Limb (tissue), 2 donors: ENCODE data around the gene AATF.
A peak's percentile ranks its signal among the peaks of the same experiment; 100 is the strongest.

ENCODE experiments used
- DNase-seq, 2 donors: peaks; one replicate each; pipeline ENCODE4 v3.0.0-alpha.2; 2016; ENCODE audit errors: extremely low spot score in 2 of 2

The AATF gene, protein sequence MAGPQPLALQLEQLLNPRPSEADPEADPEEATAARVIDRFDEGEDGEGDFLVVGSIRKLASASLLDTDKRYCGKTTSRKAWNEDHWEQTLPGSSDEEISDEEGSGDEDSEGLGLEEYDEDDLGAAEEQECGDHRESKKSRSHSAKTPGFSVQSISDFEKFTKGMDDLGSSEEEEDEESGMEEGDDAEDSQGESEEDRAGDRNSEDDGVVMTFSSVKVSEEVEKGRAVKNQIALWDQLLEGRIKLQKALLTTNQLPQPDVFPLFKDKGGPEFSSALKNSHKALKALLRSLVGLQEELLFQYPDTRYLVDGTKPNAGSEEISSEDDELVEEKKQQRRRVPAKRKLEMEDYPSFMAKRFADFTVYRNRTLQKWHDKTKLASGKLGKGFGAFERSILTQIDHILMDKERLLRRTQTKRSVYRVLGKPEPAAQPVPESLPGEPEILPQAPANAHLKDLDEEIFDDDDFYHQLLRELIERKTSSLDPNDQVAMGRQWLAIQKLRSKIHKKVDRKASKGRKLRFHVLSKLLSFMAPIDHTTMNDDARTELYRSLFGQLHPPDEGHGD

DNA sequence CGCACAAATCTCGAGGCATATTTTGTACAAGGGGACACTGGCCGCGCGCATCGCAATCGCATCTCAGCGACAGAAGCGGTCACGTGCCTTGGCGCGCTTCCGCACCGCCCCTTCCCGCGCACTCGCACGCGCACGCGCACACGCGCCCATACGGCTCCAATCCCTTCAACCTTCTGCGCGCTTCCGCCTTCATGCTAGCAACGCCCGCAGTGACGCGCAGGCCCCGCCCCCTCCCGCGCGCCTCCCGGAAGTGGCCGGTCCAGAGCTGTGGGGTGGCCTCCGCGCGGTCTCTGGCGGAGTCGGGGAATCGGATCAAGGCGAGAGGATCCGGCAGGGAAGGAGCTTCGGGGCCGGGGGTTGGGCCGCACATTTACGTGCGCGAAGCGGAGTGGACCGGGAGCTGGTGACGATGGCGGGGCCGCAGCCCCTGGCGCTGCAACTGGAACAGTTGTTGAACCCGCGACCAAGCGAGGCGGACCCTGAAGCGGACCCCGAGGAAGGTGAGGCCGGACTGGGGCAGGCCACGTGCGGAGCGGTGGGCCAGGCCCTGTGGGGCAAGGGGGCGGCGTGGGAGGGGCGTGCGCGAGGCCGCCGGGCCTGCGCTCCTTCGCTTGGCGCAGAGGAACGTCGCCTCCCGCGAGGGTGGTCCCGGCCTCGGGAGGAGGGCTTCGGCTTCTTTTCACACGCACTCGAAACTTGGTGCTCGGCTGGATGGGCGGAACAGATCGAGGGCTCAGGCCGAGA lies at the start of gene AATF:
AATF (plus strand) TSS at position 238 of the 744 bp plus-strand sequence; CDS start at position 410, 172 bp downstream.
- DNase-seq, result peak; percentile 98 to 99

DNA sequence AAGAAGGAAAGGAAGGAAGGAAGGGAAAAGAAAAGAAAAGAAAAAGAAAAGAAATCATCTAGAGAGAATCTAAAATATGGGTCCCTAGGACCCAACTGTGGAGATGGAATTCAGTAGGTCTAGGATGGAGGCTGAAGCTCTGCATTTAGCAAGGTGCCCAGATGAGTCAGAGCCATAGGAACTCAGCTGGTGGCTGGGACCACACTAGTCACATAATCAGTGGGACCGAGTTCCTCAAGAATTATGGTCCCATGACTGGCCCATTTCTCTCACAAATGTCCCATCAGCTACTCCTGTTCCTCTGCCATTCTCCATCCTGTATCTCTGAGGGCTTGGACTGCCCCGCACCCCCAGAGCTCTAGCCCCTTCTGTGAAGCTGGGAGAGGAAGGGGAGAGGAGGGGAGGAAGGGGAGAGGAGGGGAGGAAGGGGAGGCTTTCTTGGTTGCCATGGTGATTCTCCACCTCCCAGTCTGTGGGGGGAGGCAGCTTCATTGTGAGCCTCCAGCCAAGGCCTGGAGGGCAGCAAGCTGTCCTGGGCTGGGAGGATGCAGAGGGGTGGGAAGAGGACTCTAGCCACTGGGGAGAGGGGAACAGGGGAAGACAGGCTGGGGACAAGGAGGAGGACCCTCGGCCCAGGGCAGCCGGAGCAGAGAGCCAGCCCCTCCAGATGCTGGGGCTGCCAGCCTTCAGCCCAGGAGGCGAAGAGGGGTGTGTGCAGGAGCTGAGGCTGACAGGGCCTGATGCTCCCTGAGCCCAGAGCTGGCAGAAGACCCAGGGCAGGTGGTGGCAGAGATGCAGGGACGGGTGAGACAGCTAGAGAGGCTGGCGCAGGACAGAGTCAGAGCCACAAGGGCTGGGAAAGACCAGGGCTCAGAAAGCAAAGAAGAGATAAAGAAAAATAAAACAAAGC lies 49.2 kb upstream of the AATF start:
- DNase-seq, result no peak

DNA sequence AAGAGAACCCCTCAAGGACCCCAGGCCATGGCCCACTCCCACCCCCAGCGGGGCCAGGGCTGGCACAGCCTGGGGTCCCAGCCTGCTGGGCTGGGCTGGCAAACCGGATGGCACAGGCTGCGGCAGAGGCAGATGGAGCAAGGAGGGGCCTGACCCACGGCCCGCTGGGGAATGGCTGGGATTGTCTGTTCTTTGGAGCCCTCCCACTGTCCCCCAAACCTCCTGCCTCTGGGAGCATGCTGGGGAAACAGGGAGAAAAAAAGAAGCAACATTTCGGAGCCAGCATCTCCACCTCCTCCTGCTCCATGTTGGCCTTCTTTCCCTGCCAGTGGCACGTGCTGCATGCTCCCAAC lies 48.6 kb upstream of the AATF start:
- DNase-seq, result no peak

DNA sequence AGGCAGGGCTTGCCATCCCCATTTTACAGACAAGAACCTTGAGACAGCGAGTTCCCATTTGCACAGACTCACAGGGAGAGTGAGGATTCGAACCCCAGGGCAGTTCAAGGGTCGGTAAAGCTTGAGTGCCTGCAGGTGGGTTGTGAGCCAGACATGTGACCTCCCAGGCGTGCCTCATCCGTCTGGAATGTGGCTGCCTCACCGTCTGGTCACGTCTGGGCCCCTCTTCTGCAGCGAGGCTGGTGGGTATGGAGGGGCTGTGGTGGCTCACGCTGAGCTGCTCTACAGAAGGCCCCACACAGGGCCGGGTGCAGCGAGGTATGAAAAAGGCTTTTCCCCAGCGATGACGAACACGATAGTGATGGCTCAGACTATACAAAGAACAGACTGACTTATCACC lies 47.2 kb upstream of the AATF start:
- DNase-seq, result no peak

DNA sequence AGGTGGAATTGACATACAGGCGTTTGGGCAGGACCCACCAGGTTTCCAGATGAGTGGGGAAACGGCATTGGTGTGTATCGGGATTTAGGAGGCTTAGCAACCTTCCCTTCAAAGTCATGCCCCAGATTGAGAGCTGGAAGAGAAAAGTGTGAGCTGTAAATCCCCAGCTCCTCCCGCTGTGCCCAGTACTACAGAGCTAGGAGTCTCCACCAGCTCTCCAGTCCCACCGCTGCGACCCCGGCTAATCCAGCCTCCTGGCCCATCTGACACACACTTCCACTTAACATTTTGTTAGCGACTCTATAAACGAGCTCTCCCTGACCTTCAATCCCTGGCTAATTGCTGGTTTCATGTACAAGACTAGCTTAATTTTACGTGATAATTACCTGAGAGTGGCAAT lies 41.3 kb upstream of the AATF start:
- DNase-seq, result no peak

DNA sequence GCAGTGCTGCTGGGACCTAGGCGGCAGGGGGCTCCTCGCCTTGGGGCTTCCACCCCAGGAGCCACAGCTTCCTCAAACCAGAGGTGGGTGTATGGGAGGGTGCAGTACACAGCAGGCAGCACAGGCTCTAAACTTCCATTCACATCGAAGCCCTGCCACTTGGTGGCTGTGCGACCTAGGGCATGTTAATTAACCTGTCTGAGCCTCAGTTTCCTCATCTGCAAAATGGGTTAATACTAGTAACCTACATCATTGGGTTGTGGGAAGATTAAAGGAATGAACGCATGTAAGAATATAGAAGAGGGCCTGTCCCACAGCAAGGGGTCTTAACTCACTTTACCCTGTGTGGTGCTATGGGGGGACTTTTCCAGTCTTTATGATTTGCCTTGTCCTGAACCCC lies 38.2 kb upstream of the AATF start:
- DNase-seq, result no peak

DNA sequence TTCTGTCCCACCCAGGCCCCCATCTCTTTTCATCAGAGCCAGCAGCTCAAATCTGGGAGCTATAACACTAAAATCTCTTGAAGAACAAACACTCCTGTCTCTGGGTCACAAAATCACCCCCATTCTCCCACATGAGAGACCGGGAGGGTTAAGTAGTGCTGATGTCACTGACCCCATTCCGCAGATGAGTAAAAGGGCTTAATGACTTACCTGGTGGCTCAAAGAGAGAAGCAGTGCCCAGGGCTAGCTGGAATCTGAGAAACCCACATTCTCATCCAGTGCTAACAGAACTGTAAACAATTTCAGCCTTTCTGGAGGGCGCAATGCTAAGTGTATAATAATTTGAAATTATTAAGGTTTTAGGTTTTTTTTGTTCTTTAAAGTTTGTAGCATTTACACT lies 37.8 kb upstream of the AATF start:
- no peak for DNase-seq

DNA sequence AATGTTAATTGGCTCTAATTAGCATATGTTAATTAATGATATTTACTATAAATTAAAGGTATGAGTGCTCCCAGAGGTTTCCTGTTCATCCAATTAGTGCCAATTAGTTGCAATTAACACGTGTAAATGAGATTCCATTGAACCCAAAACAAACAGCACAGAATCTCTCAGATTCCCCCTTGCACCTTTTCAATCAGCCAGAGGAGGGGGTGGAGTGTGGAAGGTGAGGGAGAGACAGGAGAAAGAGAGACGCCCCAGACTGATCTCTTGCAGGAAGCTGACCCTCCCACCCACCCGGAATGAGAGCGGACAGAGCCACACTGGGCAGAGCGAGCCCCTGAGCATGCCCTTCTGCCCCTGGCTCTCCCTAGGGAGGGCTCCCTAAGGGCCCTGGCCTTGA lies 35.6 kb upstream of the AATF start:
- no peak for DNase-seq

DNA sequence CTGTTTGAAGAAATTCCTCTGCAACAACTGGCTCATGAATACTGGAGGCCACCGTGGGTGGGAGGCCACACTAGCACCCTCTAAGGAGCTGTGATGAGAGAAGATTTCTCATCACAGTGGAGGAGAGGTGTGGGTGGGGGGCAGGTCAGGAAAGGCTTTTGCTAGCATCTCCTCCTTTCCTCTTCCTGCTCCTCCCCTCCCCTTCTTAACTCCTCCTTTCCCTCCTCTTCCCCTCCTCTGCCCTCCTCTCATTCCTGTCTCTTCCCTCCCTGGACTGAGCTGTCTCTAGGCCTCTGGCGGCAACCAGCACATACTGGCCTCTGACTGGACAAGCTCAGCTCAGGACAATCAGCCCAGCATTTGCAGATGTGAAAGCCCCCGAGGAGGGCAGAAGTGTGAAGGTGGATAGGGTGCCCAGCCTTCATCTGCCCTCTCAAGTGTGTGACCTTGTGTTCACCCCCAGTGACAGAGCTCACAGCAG lies 30.5 kb upstream of the AATF start:
- DNase-seq, result no peak

DNA sequence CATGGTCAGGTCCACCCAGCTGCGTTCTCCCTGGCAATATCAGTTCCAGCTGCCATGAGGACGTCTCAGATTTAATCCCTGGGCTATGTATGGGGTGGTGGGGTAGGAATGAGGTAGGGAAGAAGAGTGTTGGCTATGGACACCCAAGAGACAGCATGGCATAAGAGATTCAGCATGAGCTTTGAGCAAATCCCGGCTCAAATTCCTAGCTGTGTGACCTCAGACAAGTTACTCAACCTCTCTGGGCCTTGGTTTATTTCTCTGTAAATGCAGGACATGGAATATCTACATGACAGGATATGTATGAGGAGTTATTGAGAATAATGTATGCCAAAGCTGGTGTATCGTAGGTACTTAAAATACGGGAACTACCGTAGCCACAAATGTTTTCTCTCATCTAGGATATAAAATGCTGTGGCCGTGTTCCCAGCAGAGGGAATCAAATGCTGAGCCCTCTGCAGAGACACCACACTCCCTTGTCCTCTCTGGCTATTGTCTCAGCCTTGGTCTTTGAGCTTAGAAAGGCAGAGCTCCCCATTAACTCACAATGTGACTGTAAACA lies 29.3 kb upstream of the AATF start:
- DNase-seq, result no peak

DNA sequence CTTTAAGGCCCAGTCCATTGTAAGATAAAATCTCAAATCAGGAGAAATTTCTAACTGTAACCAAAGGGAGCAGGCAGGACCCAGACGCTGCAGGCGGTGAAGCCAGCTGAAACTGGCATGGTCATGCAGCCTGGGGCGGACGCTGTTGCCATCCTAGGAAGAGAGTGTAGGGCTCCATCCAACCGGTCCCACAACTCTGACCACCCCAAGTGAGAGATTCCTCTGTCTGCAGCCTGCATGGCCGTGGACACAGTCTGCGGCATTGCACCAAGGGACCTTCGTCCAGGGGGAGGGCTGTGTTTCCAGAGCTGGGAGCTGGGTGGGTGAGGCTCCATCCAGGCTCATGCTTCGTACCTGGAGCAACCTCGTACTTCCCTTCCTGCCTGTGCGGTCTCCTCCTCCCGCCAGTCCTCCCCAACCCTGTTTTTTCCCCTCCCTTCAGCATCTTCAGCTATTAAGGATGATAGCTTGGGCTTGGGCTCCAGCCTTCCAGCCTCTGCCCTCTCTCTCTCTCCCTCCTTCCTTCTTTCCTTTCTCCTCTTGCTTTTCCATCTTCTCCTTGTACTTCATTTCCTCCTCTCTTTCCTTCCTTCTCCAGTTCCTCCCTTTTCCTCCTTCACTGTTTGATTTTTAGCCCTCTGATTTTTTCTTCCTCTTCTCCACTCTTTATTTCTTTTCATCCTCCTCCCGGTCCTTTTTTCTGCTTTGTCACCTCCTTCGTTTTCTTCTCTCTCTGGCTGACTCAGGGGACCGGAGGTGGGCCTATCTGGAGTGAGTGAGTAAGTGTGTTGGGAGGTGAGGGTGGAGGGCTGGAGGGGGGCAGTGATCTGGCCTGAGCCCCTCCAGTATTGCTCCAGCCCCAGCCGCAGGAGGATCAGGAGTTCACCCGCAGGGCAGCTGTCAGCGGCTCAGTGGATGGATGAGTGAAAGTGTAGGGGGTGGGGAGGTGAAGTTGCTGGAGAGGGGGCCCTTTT lies 28.4 kb upstream of the AATF start:
- DNase-seq, result no peak

DNA sequence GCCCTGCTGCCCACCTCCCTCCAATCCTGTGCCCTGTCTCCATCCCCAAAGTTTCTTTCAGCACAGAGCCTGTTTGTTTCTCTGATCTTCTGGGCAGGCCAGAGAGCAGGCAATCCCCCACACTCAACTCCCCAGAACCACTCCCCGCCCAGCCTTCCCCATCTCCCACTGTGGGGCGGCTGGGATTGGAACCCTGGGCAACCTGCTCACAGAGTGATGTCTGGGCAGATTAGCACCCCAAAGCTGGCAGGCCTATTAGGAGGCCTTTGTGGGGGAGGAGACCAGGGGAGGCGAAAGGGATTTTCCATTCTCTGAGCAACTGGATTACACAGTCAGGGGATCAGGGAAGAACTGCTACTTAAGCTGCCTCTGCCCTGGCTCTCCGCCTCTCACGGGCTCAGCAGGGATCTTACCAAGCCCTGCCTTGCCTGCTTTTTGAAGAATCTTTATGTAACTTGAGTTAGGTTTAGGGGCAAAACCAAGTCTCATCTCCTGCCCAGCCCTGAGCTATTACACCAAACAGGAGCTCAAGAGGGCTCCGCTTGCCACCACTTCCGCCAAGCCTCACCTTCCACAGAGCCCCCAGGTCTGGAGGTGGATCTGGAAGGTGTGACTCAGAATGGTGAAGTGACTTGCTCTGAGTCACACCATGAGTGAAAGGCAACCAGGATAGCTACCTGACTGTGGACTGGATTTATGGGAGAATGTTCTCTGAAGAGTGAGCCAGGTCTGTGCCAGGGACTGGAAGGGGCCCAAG lies 27.5 kb upstream of the AATF start:
- no peak for DNase-seq

DNA sequence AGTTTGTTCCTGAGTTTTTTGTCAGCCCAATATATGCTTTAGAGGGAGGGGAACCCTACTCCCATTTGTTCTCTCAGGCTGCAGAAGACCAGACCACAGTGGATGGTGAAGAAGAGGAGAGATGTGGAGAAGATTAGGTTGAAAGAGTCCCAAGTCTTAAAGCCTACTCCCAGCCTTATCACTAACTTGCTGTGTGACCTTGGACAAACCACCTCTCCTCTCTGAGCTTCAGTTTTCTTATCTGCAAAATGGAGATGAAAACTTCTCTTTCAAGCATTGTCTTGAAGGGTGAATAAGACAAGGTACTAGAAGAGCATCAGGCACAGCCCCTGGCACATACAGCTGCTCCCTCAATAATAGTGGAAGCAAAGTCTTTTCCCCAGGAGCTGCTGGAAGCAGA lies 26.6 kb upstream of the AATF start:
- no peak for DNase-seq

DNA sequence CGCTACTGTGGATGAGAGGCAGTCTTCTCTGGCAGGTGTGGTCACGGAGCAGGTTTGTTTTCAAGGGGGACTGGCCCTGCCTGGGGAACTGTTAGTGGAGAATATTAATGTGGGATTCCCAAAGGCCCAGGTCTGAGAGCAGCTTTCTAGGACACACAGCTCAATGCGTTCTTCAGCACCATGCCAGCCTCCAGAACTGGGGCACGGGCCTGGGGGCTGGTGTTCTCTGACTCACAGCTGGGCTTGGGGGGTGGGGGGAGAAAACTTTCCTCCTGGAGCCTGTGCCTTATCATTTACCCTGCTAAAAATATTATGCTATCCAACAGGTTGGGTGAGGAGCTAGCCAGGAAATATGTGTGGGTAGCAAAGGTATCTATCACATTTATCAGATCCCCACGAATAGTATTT lies 24.9 kb upstream of the AATF start:
- DNase-seq, result no peak

DNA sequence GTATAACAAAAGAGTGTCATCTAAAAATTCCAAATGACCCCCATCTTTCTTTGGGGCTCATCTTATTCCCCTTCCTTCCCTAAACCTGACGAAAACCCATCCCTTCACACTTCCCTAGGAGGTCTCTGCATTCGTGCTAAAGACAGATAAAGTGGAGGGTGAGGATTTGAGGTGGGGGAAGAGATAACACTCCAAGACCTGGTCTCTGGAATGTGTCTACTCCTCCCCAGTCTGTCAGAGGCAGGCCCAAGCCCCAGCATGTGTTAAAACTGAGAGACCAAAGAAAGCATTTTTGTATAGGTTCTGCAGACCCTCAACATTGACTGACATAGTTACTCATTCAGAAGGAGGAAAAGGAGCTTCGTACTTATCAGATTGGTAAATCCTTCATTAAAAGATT lies 22.5 kb upstream of the AATF start:
- no peak for DNase-seq

DNA sequence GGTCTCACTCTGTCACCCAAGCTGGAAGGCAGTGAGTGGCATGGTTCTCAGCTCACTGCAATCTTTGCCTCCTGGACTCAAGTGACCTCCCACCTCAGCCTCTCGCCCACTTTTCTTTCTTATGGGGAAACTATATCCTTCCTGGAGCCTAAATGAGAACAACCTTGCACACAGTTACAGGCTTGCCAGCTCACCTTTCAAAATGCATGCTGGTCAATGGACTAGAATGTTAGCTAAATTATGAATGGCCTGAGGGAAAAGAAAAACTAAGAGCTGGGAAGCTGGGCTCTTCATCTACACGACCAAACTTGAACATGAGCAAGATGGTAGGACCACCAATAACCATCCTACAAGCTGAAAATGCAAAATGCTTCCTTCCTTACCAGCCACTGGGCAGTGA lies 22.1 kb upstream of the AATF start:
- no peak for DNase-seq

DNA sequence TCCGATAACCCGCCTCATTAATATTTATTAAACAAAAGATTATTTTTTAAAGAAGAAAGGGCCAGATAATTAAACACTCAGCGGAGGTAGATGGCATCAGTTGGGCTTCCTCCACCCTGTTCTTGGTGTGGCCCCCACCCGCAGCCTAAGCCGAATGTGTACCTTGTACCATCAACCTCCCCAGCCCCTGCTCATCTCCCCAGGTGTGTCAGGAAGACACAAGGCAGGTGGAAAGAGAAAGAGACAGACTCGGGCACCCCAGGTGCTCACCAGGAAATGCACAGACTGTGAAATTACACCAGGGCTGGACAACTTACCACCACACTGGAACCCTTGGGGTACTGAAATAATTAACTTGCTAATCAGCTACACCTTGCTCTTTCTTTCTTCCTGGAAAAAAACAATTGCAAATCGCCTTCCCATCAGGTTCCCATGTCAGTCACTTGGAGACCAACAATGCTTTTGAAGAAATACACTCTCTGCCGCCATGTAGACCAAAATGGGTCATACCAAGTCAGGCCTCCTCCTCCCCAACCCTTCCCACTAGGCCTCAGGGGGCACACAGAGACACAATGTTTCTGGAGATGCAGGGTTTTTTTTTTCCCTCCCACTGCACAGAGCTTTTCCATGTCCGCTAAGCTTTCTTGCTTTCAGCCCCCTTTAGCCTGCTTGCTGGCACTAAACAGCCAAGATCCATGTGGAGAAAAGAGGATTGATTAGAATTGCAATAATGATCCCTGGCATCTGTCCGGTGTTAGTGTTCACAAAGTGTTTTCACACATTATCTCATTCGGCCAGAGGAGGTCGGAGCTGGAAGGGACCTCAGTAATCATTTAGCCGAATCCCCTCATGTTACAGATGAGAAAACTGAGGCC lies 20.0 kb upstream of the AATF start:
- no peak for DNase-seq

DNA sequence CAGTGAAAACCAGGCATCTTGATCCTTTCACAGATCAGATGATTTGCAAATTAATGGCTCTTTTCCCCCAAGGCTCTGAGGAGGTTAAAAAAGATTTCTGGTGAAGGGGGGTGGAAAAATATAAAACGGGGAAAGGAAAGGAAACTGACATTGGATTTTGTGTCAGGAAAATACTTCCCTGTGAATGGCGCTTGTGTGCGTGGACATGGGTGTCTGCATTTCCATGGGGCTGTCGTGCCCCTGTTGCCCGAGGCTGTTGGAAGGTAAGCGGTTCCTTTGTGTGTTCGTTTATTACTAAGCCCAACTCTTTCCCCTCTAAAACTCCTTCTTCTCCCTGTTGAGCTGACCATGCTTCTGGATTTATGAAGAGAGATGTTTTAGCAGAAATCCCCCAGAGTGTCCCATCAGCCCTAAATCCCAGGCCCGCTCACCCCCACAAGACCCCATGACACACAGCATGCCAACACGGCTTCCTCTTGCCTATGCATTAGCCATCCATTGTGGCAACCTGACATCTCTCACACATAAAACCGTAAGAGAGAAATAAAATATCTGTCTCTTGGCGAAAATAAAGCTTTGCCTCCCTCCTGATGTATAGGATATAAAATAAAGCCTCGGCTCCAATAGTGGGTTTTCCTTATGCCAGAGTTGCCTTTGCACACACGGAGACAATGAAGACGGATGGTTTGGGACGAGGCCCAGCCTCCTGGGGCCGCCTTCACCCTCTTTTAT lies 18.7 kb upstream of the AATF start:
- DNase-seq, result no peak
